K562 (cell line): ENCODE measurements around the gene ZNF785. TPM values are rescaled to one million over a fixed set of nuclear protein-coding genes. Genes with fewer than 3 reads are reported as not detected.

Source experiments
- CBFB ChIP-seq: sonication (generic); formaldehyde crosslinking; IDR thresholded peaks from 2 replicates; pipeline ENCODE4 v1.4.0; 2020; ENCODE audit warnings: mild to moderate bottlenecking, missing genetic modification reagents
- CBX3 ChIP-seq, 2 experiments: IDR thresholded peaks; 1 replicate in 1 of 2; 2 replicates in 1 of 2; pipeline ENCODE4 v1.6.1; 2012; ENCODE audit warnings: inconsistent platforms in 2 of 2, low read length in 2 of 2, borderline replicate concordance in 1 of 2, control low read depth in 1 of 2
- CEBPB ChIP-seq: fragments of 450-650 bp; IDR thresholded peaks from 2 replicates; pipeline ENCODE4 v1.6.1; 2016; ENCODE audit warnings: missing genetic modification characterization, missing compliant biosample characterization
- CXXC5 ChIP-seq: fragments of 250-450 bp; sonication (Bioruptor Pico); IDR thresholded peaks from 2 replicates; pipeline ENCODE4 v1.8.0; 2022; ENCODE audit warnings: inconsistent platforms, mild to moderate bottlenecking, moderate library complexity
- DDX20 ChIP-seq: fragments of 450-650 bp; IDR thresholded peaks from 2 replicates; pipeline ENCODE4 v1.6.1; 2016; ENCODE audit warnings: missing genetic modification characterization, low read depth, mild to moderate bottlenecking, missing compliant biosample characterization, moderate library complexity
- EWSR1 ChIP-seq: fragments of 450-650 bp; IDR thresholded peaks from 2 replicates; pipeline ENCODE4 v1.6.1; 2018; ENCODE audit warnings: borderline replicate concordance, mild to moderate bottlenecking, low read depth, moderate library complexity; ENCODE audit not compliant: partially characterized antibody
- FOXK1 ChIP-seq: sonication (generic); formaldehyde crosslinking; IDR thresholded peaks from 2 replicates; pipeline ENCODE4 v1.8.0; 2022; ENCODE audit warnings: missing genetic modification reagents, mild to moderate bottlenecking, borderline replicate concordance
- HOMEZ ChIP-seq: fragments of 250-450 bp; sonication (Bioruptor Pico); IDR thresholded peaks from 2 replicates; pipeline ENCODE4 v1.4.0; 2020; ENCODE audit warnings: mild to moderate bottlenecking, moderate library complexity
- KHSRP ChIP-seq: fragments of 450-650 bp; IDR thresholded peaks from 2 replicates; pipeline ENCODE4 v1.6.1; 2017
- LEF1 ChIP-seq: fragments of 450-650 bp; IDR thresholded peaks from 2 replicates; pipeline ENCODE4 v1.6.1; 2016; ENCODE audit warnings: mild to moderate bottlenecking
- PPARD ChIP-seq: fragments of 250-450 bp; sonication (Bioruptor Pico); IDR thresholded peaks from 2 replicates; pipeline ENCODE4 v1.8.0; 2022; ENCODE audit warnings: inconsistent platforms, mild to moderate bottlenecking, moderate library complexity
- PRDM10 ChIP-seq: fragments of 450-650 bp; IDR thresholded peaks from 2 replicates; pipeline ENCODE4 v1.6.1; 2018; ENCODE audit not compliant: partially characterized antibody
- SAFB ChIP-seq: fragments of 200-400 bp; formaldehyde crosslinking; IDR thresholded peaks from 2 replicates; pipeline ENCODE4 v1.6.1; 2017; ENCODE audit warnings: low read depth, low read length, borderline replicate concordance
- TCF7L2 ChIP-seq: fragments of 150-350 bp; IDR thresholded peaks from 2 replicates; pipeline ENCODE4 v1.6.1; 2016; ENCODE audit warnings: low read depth, mild to moderate bottlenecking, low read length, moderate library complexity
- TCFL5 ChIP-seq: fragments of 250-450 bp; sonication (Bioruptor Pico); conservative IDR thresholded peaks from 2 replicates; pipeline ENCODE4 v1.6.1; 2021; ENCODE audit warnings: mild to moderate bottlenecking, moderate library complexity, matching md5 sums
- ZBTB2 ChIP-seq: fragments of 450-650 bp; IDR thresholded peaks from 2 replicates; pipeline ENCODE4 v1.6.1; 2016; ENCODE audit warnings: antibody characterized with exemption
- ZBTB26 ChIP-seq: fragments of 450-650 bp; formaldehyde crosslinking; IDR thresholded peaks from 2 replicates; pipeline ENCODE4 v1.4.0; 2022; ENCODE audit warnings: missing genetic modification characterization
- ZC3H11A ChIP-seq: IDR thresholded peaks from 2 replicates; pipeline ENCODE4 v1.6.1; 2012; ENCODE audit warnings: low read depth, low read length, improper control_type of control experiment
- ZNF121 ChIP-seq: sonication (generic); formaldehyde crosslinking; conservative IDR thresholded peaks from 2 replicates; pipeline ENCODE4 v1.8.0; 2022; ENCODE audit warnings: missing genetic modification reagents
- ZNF431 ChIP-seq: sonication (generic); formaldehyde crosslinking; IDR thresholded peaks from 2 replicates; pipeline ENCODE4 v1.8.0; 2022; ENCODE audit warnings: mild to moderate bottlenecking, missing genetic modification reagents
- ZNF445 ChIP-seq: fragments of 250-450 bp; sonication (Bioruptor Pico); IDR thresholded peaks from 2 replicates; pipeline ENCODE4 v1.4.0; 2020; ENCODE audit warnings: low read depth, mild to moderate bottlenecking, moderate library complexity
- polyA plus RNA-seq, 8 experiments: library from polyadenylated mRNA; depleted of rRNA in 4 of 8; stranded (reverse) in 5 of 8; unstranded in 3 of 8; fragments of >200 nt; fragmentation: Nextera tagmentation in 2 of 8; fragmentation: Illumina TruSeq in 1 of 8; extraction: Ambion mirVana in 2 of 8; extraction: Trizol in 1 of 8; gene quantifications; 2 replicates each; pipeline versions ENCODE4 v1.2.1 to v1.2.3, GENCODE V29; 2011 to 2014; ENCODE audit warnings: inconsistent platforms in 1 of 8, missing spikeins in 1 of 8
- total RNA-seq, 7 experiments: library from RNA; depleted of rRNA in 6 of 7; stranded (reverse); fragments of >200 nt in 6 of 7; fragmentation: Illumina TruSeq in 2 of 7; extraction: Trizol in 2 of 7; gene quantifications; 2 replicates each; pipeline versions ENCODE4 v1.2.1 to v1.2.3, GENCODE V29; 2011 to 2021; ENCODE audit warnings: low replicate concordance in 1 of 7

ZNF785 gene
- total and polyA plus RNA-seq, 9 of the 15 experiments (the other 6 are each of a cell fraction or from before 2014, with no cell fraction given) = 0.64 to 11.0 (median 6.4) TPM

GRCh38 chr16:30585400-30586191, at the start of gene ZNF785 (continued):
- TF ChIP-seq PRDM10 = peak; percentile 88
- TF ChIP-seq TCFL5 (CRISPR knock-in tag) = no peak
- TF ChIP-seq CEBPB (tag) = no peak
- peak; percentile 94 for TF ChIP-seq CXXC5
- peak; percentile 79; the same call in 1 of the 2 replicates for TF ChIP-seq LEF1
- peak; percentile 87 for TF ChIP-seq ZNF431 (CRISPR knock-in tag)
- TF ChIP-seq HOMEZ (CRISPR knock-in tag) = no peak
- TF ChIP-seq KHSRP = no peak
- TF ChIP-seq CBFB (CRISPR knock-in tag) = no peak
- no peak for TF ChIP-seq EWSR1
- TF ChIP-seq ZC3H11A = no peak
- TF ChIP-seq ZNF445 (CRISPR knock-in tag) = no peak
- no peak for TF ChIP-seq ZNF121
- TF ChIP-seq ZBTB2 = no peak
- TF ChIP-seq SAFB = no peak
- TF ChIP-seq DDX20 = no peak
- peak in 1 of 2 experiments; percentile 99; a peak in 2 of 3 replicates for TF ChIP-seq CBX3 (IDR thresholded peaks at IDR 0.05; ENCODE audit: borderline replicate concordance in 1 of 2, low read length in 2 of 2)
- TF ChIP-seq TCF7L2 = no peak
- 0 out of 2 replicates have a peak, but pooled peaks have one; percentile 40 for TF ChIP-seq ZBTB26
- TF ChIP-seq FOXK1 (CRISPR knock-in tag) = peak; percentile 98
- no peak for TF ChIP-seq PPARD
